SK-MEL-5 (cell line): ENCODE results near the gene FARP1. TPM values are rescaled to one million over a fixed set of nuclear protein-coding genes. Genes with fewer than 3 reads are reported as not detected.

ENCODE experiments used
- DNase-seq: peaks from one replicate; pipeline ENCODE4 v3.0.0-alpha.2; 2016; ENCODE audit warnings: low read depth, low spot score
- in situ Hi-C: cut with HindIII; loops from 2 replicates; pipeline ENCODE4 v1.10.0; 2016; ENCODE audit warnings: low sequenced_read_pairs, high pct_unique_total_duplicates, low pct_unique_long_range_greater_than_20kb
- total RNA-seq: library from RNA; depleted of rRNA; stranded (reverse); fragments of >200 nt; shearing (Covaris generic); gene quantifications from 2 replicates; pipeline ENCODE4 v1.2.3, GENCODE V29; 2014

Gene FARP1
- total RNA-seq, 1 experiment from 2014 or later, result 39.8 TPM

DNA sequence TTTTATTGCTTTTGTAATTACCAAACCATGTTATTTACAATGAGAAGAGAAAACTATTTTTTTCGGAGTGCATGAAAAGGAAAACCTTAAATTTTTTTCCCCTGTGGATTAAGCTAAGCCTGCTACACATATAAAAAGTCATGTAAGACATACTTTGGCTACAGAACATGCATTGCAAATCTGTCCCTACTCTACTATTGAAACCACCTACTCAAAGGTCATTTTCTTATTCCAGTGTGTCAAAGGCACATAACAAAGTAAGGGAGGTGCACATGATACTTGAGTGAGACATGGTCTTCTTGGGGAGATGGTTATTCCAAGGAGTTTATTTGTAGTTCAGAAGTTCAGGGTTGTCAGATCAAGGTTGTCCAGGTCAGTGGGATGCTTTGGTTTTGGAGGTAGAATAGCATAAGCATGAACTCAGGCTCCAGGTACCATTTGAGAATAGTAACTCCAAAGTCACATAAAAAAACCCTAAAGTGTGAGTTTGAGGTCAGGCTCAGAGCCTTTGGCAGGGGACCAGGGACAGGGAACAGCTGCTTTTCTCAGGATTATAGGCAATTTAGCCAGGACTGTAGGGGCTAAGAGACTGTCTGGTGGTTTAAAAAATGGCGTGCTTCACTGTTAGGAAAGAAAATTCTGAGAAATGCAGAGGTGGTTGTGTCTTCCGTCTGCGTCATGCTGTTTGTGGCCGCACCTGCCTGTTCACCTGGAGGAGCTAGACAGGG is 15.4 kb downstream of the FARP1 start:
- in situ Hi-C loops, result no loop called here
- DNase-seq, result no peak

DNA sequence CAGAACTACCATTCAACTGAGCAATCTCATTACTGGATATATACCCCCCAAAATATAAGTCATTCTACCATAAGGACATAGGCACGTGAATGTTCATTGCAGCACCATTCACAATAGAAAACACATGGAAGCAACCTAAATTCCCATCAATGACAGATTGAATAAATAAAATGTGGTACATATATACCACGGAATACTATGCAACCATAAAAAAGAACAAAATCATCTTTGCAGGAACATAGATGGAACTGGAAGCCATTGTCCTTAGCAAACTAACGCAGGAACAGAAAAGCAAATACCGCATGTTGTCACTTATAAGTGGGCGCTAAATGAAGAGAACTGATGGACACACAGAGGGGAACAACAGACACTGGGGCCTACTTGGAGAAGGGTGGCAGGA is 20.0 kb downstream of the FARP1 start:
- in situ Hi-C loops, result no loop called here
- no peak for DNase-seq

DNA sequence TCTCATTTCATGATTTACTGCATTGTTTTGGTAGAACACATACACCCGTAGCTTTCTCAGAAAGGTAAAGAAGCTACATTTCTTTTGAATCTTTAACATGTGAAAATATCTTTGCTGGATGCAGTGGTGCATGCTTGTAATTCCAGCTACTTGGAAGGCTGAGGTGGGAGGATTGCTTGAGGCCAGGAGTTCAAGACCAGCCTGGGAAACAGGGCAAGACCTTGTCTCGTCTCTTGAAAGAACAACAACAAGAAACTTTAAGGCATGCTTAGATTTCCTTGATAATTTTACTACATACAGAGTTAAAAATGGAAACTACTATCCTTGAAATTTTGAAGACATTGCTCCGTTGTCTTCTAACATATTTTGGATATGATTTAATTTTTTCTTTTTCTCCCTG is 26.4 kb downstream of the FARP1 start:
- no peak for DNase-seq
- in situ Hi-C loops, result no loop called here

DNA sequence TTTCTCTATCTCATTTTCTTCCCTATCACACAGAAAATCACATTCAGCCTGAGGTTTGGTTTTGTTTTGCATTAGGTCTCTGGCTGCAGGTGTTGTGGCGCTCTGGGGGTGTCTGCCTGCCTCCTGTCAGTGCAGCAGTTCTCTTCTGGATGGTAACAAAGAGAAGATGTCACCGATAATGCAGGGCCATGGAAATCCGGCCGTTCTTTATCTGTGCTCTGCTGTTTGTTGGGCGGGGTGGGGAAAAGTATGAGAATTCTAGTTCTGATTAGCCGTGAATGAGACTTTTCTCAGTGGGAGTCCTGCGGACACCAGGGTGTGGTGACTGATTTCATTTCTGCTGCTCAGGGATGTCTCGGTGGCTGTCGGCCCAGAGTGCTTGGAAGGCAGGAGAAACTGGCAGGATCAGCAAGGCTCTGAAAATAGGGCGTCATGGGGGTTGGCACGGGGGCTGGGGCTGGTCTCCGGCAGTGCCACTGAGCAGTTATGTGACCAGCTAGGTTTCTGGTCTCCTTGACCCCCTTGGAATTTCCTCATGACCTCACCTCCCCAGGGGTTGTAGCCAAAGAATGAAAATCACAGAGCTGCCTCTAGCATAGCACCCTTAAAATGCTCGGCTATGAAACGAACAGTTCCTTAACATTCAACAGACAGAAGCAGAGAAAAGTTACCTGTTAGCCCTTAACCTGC is 29.2 kb downstream of the FARP1 start:
- in situ Hi-C loops, result no loop called here
- DNase-seq, result peak; percentile 78

DNA sequence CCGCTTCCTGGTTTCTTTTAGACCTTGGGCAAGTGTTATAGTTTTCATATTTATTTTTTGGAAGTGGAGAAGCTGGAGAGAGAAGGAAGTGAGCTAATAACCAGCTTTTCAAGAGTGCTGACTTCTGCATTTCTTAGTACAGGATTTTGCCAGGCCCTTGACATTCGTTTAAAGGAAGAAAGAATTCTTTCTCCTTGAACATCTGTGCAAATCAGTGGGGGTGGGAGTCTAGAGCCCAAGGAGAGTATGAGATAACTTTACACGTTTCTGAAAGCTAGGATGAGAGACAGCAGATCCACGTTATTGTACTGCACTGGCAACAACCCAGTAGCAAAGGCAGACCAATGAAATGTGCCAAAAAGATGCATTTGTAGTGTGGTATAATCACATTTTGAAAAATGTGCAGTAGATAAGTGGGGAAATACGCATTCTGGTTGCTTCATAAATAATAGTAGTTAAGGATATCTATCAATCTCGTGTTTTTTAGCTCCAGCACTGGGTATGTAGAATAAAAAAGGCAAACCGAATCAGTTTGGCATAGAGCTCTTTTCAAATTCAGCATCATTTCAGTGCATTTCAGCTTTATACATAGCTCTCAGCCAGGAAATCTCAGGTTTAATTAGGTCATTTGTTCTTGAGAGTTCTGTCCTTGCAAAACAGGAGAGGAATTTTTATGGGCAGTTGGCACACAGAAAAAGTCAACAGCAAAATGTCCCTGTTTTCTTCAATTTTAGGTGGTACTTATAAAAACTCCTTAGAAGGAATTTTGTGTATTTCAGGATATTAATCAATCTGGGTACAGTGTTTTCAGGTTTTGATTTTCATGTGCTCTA is 29.9 kb downstream of the FARP1 start:
- in situ Hi-C loops, result no loop called here
- DNase-seq, result peak; percentile 53

DNA sequence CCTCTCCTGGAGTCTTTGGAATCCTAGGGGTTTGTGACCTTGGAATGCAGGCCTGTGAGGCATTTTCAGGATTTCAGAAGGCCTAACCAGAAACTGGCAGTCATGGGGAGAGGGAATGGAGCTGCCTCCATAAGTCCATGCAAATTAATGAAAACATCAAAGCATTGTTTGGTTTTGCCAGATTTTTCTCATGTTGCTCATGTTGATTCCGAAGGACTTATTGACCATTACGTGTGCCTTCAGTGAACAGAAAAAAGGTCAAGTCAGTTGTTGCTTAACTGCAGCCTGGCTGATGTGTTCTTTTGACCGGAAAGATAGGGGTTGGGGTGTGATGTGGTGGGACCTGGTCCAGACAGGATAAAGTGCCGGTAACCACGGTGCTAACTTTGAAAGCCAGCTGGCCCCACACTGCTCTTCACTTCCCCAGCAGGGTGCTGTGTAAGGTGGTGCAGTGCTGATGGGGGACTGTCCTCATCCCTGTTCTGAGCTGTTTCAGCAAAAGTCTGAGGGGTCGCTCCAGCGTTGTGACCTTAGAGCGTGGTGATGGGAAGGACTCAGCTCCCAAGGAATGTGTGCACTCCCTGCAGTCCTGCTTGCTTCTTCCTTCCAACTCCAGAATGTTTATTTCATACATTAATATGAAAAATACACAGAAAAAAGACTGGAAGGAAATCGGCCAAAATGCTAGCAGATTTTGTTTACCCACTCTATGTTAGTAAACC is 30.7 kb downstream of the FARP1 start:
- DNase-seq, result peak; percentile 45
- in situ Hi-C loops, result no loop called here

DNA sequence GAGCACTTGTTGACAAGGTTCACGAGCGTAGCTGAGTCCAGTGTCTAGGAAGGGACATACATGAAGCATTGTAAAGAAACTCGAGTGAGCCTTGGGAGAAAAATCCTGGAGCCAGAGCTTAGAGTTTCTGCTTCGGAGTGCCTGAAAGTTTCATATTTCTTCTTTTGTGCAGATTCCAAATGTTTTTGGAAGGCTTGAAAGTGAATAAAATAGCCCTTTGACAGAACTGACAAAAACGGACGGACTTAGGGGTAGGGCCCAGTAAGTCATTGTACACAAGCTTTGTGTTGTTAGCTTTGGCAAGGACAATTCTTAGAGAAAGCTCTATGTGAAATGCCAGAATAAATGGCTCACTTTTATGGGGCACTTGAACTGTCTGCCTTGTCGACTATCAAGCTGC is 31.4 kb downstream of the FARP1 start:
- in situ Hi-C loops, result no loop called here
- DNase-seq, result no peak

DNA sequence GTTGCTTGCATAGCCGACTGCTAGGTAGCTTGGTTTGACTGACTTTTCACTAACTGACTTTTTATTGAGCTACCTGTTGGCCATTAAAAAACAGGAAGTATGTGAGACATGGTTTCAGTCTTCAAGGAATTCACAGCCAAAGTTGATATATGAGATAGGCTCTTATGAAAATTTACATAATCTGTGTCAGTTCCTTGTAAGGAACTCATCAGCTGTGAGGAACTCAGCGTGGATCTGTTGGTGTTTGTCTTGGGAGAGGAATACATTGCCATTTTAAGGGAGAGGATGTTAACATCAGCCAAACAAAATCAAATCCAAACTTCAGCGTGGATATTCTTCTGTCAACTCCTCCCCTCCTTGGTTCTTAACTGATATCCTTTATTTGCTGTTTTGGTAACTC is 32.1 kb downstream of the FARP1 start:
- in situ Hi-C loops, result no loop called here
- no peak for DNase-seq

DNA sequence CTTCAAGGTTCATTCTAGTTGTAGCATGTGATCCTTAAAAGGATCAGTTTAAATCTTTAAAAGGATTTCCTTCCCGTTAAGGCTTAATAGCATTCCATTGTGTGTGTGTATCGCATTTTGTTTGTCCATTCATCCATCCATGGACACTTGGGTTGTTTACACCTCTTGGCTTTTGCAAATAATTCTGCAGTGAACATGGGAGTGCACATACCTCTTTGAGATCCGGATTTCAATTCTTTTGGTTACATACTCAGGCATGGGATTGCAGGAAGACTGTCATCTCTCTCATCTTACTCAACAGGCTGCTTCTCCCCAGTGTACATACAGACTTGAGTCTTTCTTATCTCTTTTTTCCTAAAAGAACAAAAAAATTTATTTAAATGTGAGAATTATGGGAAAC is 32.9 kb downstream of the FARP1 start:
- in situ Hi-C loops, result no loop called here
- no peak for DNase-seq

DNA sequence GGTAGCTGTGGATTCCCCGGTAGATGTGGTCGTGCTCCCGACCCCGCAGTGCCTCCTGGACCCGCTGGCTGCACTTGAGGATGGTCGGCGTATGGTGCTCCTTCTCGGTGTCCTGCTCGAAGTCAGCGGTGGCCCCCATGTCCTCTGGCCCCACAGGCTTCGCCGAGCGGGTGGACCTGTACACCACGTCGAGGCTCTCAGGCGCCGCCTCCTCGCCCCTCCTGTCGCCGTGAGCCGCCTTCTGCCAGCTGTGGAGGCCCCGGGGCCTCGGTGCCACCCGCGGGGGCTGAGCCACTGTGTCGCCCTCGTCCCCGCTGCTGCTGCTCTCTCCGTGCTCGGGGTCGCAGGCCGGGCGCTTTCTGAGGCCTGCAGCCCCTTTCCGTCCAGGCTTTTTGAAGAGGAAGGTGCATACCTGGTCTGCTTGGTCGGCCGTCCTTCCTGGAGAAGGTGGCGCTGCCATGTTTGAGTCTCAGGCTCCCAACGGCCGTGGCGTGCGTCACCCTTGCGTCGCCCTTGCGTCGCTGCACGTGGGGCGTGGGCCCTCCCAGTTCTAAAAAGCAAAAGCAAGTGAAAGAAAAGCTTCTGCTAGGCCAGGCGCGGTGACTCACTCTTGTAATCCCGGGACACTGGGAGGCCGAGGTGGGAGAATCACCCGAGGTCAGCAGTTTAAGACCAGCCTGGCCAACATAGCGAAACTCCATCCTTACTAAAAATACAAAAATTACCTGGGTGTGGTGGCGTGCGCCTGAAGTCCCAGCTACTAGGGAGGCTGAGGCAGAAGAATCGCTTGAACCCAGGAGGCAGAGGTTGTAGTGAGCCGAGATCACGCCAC is 34.1 kb downstream of the FARP1 start, which contains the start of gene RNF113B:
TSS of gene RNF113B (minus strand) at position 493 of the 832 bp plus-strand sequence. CDS start at position 460, 33 bp downstream.
- in situ Hi-C loops, result no loop called here
- DNase-seq, result no peak

DNA sequence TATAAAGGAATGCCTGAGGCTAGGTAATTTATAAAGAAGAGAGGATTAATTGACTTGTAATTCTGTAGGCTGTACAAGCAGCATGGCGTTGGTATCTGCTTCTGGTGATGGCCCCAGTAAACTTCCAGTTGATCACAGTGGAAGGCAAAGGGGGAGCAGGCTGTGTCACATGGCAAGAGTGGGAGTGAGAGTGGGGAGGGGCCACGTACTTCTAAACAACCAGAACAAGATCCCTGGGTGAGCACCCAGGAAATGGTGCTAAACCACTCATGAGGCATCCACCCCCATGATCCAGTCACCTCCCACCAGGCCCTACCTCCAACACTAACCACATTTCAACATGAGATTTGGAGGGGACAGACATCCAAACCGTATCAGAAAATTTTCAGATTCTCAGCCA is 37.2 kb downstream of the FARP1 start:
- in situ Hi-C loops, result no loop called here
- DNase-seq, result peak; percentile 62

DNA sequence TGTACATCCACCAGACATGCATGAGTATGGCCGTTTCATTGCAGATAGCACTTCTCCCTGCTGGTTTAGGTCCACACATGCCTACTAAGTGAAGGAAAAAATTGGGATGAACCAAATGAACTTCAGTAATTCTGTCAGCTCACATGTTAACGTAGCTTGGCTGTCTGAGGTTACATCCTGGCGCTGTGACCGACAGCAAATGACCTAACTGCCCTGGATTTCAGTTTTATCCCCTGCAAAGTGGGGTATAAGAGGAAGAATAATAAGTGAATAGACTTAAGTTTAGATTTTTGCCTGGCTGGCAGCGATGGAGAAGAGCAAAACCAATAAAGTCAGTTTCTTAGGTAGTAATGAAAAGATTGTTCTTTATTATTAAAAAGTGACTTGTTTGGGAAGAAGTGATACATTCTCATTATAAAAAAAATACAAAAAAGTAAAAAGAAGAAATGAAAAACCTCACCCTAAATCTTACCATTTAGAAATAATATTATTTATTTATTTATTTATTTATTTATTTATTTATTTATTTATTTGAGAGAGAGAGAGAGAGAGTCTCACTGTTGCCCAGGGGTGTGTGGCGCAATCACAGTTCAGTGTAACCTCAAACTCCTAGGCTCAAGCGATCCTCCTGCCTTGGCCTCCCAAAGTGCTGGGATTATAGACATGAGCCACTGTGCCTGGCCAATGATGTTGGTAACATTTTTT is 38.4 kb downstream of the FARP1 start:
- no peak for DNase-seq
- in situ Hi-C loops, result no loop called here

DNA sequence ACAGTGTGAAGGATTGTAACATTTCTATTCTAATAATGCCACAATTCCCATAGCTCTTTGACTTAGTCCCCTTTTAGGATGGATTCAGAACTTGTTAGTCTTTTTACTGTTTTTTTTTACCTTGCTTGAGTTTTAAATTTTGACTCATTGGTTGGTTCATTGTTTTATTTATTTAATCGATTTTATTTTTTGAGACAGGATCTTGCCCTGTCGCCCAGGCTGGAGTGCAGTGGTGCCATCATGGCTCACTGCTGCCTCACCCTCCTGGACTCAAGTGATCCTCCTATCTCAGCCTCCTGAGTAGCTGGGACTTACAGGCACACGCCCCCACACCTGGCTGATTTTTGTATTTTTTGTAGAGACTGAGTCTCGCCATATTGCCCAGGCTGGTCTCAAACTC is 39.3 kb downstream of the FARP1 start:
- in situ Hi-C loops, result no loop called here
- no peak for DNase-seq

DNA sequence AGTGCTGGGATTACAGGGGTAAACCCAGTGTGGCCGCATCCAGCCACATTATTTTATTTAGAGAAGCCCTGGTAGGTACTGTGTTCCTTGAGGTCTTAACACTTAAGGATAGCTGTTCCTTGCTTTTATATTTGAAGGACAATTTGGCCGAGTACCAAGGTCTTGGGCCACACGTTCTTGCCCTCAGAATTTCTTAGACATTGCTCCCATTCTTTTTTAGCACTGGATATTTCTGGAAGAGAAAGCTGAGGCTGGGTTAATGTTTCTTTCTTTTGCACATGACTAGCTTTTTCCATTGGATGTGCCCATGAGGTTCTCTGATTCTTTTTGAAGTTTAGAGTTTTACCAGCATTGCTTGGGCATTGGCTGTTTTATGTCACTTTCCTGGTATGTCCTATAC is 39.7 kb downstream of the FARP1 start:
- in situ Hi-C loops, result no loop called here
- DNase-seq, result no peak

DNA sequence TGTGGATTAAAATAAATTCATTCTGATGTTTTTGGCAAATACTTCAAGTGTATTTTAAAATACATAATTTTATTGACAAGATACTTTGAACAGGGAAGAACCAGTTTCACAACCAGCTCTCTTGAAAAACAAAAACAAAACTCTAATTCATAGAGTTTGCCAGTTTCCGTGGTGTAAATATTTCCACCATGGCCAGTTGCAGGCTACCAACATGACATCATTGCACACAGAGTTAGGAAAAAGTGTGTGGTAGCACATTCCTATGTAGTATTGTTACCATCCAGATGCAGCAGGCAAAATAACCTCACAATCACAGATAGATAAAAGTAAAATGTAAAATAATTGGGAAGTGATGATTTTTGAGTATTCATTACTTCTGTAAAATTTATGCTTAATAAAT is 41.9 kb downstream of the FARP1 start:
- in situ Hi-C loops, result no loop called here
- DNase-seq, result no peak

DNA sequence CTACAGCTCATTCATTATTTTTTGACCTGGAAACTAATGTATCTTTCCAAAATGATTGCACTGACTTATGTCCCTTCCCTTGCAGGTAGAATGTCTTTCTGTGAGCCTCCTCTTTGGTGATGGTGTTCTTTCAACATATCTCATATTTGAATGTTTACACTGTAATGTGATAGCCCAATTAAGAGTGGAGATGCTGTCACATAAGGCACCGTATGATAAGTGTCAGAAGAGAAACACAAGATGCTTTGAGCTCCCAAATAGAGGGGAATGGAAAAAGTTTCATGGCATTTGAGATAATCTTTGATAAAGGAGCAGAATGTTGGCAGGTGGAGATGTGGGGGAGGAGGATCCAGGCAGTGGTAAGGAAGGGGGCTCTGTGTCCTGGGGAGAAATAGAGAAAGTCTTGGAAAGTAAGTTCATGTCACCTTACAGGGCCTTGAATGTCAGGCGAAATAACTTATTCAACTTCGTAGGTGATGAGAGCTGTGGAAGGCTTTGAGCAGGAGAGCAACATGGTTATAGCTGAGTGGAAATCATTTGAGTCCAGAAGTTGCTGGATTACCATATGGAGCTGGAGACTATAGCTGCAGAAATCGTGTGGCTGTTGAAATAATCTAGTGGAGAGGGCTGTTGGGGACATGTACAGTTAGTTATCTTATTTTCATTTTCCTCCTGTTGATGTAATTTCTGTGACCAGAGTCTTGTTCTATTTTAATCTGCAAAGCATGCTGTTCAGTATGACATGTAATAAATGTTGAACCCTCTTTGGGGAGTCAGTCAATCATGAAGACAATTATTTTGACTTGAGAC is 44.5 kb downstream of the FARP1 start:
- in situ Hi-C loops, result no loop called here
- DNase-seq, result no peak
